Amniotic stem cell (primary cell): ENCODE measurements around the gene UBA52.

ENCODE experiments used
- DNase-seq: peaks from one replicate; lab custom pipeline; 2025; lab: John Stamatoyannopoulos, UW

The UBA52 gene

DNA sequence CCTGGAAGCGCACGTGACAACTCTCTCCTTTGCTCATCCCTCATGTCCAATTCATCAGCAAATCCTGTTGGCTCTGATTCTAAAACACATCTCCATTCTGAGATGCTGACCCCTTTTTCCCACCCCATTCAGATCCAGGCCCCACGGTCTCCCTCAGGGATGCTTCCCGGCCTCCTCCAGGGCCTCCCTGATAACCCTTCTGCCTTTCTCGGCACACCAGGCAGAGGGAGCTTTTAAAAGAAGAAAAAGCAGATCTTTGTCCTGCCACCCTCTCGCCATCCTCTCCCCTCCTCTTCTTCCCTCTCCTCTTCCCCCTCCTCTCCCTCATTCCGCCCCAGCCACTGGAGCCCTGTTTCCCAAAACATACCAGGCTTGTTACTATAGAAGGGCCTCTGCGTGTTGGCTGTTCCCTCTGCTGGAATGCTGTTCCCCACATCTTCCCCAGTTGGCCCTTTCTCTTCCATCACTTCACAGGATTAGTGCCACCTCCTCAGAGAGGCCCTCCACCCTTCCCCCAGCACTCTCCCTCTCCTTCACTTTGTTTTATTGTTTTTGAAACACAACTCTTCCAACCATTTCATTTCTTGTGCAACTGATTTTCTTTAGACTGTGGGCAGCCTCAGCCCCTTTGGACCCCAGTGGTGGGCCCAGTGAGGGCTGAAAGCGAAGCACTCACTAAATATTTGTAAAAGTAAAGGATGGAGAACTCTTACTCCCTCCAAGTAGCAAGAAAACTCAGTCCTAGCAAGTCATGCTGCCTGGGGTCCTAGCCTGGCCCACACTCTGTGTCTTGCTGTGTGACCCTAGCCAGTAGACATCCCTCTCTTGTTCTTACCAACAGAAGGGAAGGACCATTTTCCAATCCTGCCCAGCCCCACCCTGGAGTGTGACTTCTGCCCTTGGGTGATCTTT lies 37.4 kb downstream of the UBA52 start:
- DNase-seq: no peak

DNA sequence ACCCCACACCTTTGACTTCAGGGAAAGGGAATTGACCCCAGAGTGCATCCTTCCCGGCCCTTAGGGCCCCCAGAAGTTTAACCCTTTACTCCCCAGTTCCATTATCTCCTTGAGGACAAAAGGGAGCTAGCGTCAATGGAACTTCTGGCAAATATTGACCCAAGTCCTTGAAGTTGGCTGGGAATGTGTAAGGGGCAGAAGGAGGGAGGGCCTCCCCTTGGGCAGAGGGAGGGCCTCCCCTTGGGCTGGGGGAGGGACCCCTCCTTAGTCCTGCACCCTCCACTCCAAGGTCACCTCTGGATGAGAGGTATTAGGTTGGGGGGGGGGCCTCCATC lies 38.0 kb downstream of the UBA52 start:
- DNase-seq: no peak

GRCh38 chr19:18610245-18610555 lies 38.5 kb downstream of the UBA52 start:
- no peak for DNase-seq

GRCh38 chr19:18610556-18611326 lies 39.1 kb downstream of the UBA52 start:
- DNase-seq: no peak

DNA sequence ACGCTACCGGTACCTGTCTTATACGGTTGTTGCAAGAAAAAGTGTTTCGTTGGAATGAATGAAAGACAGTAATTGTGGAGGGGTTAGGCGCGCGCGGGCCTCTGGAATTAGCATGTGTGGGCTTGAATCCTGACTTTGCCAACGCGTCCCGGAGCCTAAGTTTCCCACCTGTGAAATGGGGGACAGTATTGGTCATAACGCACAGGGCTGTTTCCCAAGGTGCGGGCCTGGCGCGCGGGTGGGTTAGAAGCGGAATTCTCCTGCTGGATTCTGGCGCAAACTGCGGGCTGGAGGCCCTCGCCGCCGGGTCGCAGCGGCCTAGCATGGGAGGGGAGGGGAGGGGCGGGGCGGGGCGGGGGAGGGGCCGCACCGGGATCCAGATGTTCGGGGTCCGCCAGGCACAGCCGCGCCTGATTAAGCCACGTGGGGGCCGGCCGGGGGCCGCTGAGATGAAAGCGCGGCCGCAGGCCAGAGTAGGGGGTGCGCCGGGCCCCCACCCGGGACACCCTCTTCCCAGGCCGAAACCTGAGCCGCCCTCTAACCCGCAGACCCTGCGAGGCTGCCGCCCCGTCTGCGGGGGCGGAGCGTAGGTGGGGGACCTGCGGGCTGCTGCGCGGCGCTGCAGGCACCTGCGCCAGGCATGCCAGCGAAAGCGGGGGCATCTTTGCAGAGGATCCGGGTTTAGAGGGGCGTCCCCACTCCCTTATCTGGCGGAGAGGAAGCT lies 39.8 kb downstream of the UBA52 start:
- DNase-seq: no peak

GRCh38 chr19:18612051-18612771 lies 40.6 kb downstream of the UBA52 start:
- DNase-seq: no peak

DNA sequence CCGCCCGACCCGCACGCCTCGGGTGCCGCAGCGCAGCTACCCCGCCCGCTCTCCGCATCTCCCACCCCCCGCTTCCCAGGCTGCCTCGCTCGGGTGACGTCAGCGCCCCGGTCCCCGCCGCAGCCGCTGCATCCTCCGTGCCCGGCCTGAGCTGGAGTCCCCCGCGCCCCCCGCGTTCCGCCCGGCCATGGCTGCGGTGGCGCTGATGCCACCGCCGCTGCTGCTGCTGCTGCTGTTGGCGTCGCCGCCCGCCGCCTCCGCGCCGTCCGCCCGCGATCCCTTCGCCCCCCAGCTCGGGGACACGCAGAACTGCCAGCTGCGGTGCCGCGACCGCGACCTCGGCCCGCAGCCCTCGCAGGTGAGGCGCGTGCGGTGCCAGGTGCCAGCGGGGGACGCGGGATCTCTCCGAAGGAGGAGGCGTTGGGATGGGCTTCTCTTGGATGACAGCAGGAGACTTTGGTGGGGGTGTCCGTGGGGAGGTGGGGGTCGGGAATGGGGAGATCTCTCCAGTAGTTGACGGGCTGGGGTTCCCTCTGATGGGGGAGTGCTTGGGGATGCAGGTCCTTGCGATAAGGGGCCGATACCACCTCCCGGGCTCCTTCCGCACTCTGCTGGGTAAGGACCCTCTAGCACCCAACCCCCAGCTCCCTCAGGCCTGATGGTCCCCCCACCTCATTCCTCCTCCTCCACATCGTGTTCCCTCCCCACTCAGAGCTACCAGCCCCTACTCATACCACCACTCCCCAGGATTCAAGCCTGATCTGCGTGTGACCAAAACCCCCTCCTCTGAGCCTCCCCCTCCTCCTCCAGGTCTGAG lies 41.3 kb downstream of the UBA52 start, which contains the start of gene TMEM59L:
Gene TMEM59L (plus strand): TSS at position 99 of the 817 bp plus-strand sequence. CDS start 89 bp downstream, at position 188.
- no peak for DNase-seq

DNA sequence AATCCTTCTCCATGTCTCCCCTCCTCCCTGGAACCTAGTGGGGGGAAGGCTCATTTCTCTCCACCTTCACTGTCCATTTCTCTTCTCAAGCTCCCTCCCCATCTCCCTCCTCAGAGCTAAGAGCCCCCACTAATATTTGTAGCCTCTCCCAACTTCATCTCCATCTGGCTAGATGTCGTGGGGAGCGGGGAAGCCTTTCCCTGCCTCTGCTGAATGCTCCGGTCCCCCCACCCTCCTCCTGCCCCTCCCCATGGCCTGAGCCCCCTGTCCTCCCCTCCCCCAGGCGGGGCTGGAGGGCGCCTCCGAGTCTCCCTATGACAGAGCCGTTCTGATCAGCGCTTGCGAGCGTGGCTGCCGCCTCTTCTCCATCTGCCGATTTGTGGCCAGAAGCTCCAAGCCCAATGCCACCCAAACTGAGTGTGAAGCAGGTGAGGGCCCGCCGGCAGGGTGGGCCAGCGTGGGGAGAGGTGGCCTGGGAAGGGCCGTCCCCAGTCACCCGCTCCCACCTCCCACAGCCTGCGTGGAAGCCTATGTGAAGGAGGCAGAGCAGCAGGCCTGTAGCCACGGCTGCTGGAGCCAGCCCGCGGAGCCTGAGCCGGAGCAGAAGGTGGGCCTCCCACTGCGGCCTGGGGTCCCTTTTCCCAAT lies 42.1 kb downstream of the UBA52 start:
- no peak for DNase-seq

DNA sequence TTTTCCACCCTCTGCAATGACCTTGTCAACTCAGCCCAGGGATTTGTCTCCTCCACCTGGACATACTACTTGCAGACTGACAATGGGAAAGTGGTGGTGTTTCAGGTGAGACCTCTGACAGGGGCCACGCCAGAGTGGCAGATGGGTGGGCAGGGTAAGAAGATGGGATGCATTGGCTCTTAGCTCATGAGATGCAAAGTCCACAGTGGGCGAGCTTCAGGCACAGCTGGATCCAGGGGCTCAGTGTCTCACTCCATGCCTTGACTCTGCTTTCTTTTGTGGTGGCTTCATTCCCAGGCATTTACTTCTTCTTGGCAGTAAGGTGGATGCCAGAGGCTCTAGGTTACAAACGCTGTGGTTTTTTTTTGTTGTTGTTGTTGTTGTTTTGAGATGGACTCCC lies 44.4 kb downstream of the UBA52 start:
- no peak for DNase-seq

GRCh38 chr19:18617562-18617961 lies 45.9 kb downstream of the UBA52 start:
- DNase-seq: no peak

DNA sequence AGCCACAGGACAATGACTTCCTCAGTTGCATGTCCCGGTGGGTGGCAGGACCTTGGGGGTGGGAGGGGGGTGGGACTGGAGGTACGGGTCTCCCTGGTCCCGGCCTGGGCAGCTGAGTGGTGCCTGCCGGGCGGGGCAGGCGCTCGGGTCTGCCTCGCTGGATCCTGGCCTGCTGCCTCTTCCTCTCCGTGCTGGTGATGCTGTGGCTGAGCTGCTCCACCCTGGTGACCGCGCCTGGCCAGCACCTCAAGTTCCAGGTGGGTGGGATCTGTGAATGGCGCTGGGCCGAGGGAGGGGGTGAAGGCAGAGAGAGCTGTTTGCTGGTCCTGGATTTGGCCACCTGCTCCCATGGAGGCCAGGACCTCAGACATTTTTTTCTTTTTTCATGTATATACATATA lies 46.6 kb downstream of the UBA52 start:
- no peak for DNase-seq

GRCh38 chr19:18620311-18620710 lies 48.7 kb downstream of the UBA52 start:
- no peak for DNase-seq

DNA sequence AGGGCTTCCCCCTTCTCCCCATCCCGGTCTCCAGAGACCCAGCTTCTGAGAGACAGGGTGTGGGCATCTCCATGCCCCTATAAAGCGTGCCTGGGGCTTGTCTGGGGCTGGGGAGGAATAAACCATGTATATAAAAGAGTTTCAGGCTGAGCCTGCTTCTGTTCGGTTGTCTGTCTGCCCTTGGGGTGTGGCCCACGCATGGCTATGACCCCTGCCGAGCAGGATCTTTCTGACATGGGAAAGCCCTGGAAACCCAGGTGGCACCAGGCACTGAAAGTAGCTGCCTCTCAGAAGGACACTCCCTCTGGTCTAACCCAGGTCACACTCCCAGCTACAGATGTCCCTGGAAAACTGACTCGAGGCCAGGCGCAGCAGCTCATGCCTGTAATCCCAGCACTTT lies 49.2 kb downstream of the UBA52 start:
- DNase-seq: no peak

- no peak for DNase-seq
Measured at GRCh38 chr19:18626906-18627305, 55.2 kb downstream of the UBA52 start.
